Measurements from ENCODE around the gene BACH2. TPM values are rescaled to one million over a fixed set of nuclear protein-coding genes. Genes with fewer than 3 reads are reported as not detected.

The BACH2 gene
- total and polyA plus RNA-seq, 2 of the 4 experiments (the other 2 are of a cell fraction) = 1.3 to 1.4 TPM

- Histone ChIP-seq H3K79me1 (ENCODE audit: low read depth in 1 of 2, low read length in 2 of 2) (no peaks in the 10 kb centered on the region), H3K27ac (ENCODE audit: insufficient read depth, low read length) (no peak overlapping the region), H2BK20ac (ENCODE audit: low read depth, low read length) (no peak overlapping the region), H2AK9ac (replicated peaks; ENCODE audit: low read depth, low read length, poor library complexity) (no peak overlapping the region), H4K5ac (ENCODE audit: low read depth, low read length) (no peak overlapping the region), H3K23ac (ENCODE audit: low read depth, low read length) (no peak overlapping the region), H2AFZ (replicated peaks; ENCODE audit: low read length, poor library complexity) (no peak overlapping the region), H3K4me1 (ENCODE audit: control insufficient read depth, insufficient read depth, low read length) (peaks cover 4% of the 10 kb centered on the region), H3K9ac (ENCODE audit: low read depth, low read length) (no peak overlapping the region), H3K14ac (replicated peaks; ENCODE audit: low read depth, low read length) (no peak overlapping the region), H3K4ac (ENCODE audit: low read depth, low read length) (no peak overlapping the region), H3K4me2 (ENCODE audit: low read depth, low read length) (no peak overlapping the region), H2BK5ac (ENCODE audit: low read depth, low read length, poor library complexity, severe bottlenecking) (no peak overlapping the region), H3K4me3 (ENCODE audit: insufficient read depth, low read depth, low read length) (no peak overlapping the region), H4K91ac (ENCODE audit: insufficient read depth, low read depth, low read length) (no peak overlapping the region), H4K8ac (ENCODE audit: low read depth in 2 of 2, low read length in 2 of 2) (no peak overlapping the region), H4K20me1 (ENCODE audit: insufficient read depth, low read length) (no peaks in the 10 kb centered on the region), H2BK120ac (ENCODE audit: low read depth, low read length) (no peak overlapping the region), H3K36me3 (ENCODE audit: control insufficient read depth, insufficient read depth, low read length) (no peaks in the 10 kb centered on the region), H3K9me3 (ENCODE audit: control insufficient read depth, insufficient read depth, low read length) (no peaks in the 10 kb centered on the region), H3K9me1 (ENCODE audit: insufficient read depth, low read length) (no peaks in the 10 kb centered on the region; the same call in none of the 2 replicates), H3K56ac (ENCODE audit: extremely low read depth, insufficient read depth, low read length) (no peak overlapping the region), H2AK5ac (ENCODE audit: low read depth, low read length) (no peak overlapping the region), H3K27me3 (ENCODE audit: control insufficient read depth, insufficient read depth, low read length) (no peaks in the 10 kb centered on the region), H3K18ac (ENCODE audit: low read depth, low read length) (no peak overlapping the region), H2BK15ac (ENCODE audit: low read depth, low read length) (no peak overlapping the region)
- dilution Hi-C loops (cut with HindIII; ENCODE audit: low sequenced_read_pairs, unreplicated experiment) = no loop called here
- no TSS peak for BruUV-seq (replicated peaks)
- ChIA-PET POLR2A (ENCODE audit: unreplicated experiment) (no interaction called here), CTCF (no interaction called here)
- DNase-seq (no peak), ATAC-seq (ENCODE audit: low read depth) (no peak)
- 100% methylated on average over 1 of the region's 10 CpGs for WGBS, 2 experiments (ENCODE audit: extremely low coverage in 2 of 2, insufficient read length in 1 of 2)
- intact Hi-C loops (cut with micrococcal nuclease) = no loop called here
- in situ Hi-C loops (cut with MboI; ENCODE audit: low sequenced_read_pairs) = no loop called here
- TF ChIP-seq CEBPB (IDR thresholded peaks at IDR 0.05; ENCODE audit: low read depth, low read length) (no peak), RFX5 (IDR thresholded peaks at IDR 0.05; ENCODE audit: low read depth, low read length) (no peak), MAFK (IDR thresholded peaks at IDR 0.05; ENCODE audit: low read depth, low read length) (no peak), SMC3 (IDR thresholded peaks at IDR 0.05; ENCODE audit: low read depth, low read length) (no peak), ELK1 (IDR thresholded peaks at IDR 0.05; ENCODE audit: borderline replicate concordance, low read depth, low read length) (no peak), RCOR1 (IDR thresholded peaks at IDR 0.05; ENCODE audit: insufficient replicate concordance, low read length) (no peak), RAD21 (IDR thresholded peaks at IDR 0.05; ENCODE audit: low read length) (no peak), CHD1 (IDR thresholded peaks at IDR 0.05; ENCODE audit: low read depth, low read length) (no peak), FOS (IDR thresholded peaks at IDR 0.05; ENCODE audit: low read depth, low read length) (no peak), MXI1 (IDR thresholded peaks at IDR 0.05; ENCODE audit: borderline replicate concordance, low read depth, low read length) (no peak), USF2 (IDR thresholded peaks at IDR 0.05; ENCODE audit: low read depth, low read length) (no peak), NFE2L2 (IDR thresholded peaks at IDR 0.05; ENCODE audit: low read depth, low read length) (no peak), MAZ (IDR thresholded peaks at IDR 0.05; ENCODE audit: borderline replicate concordance, low read depth, low read length) (no peak), BHLHE40 (IDR thresholded peaks at IDR 0.05; ENCODE audit: low read depth, low read length) (no peak), CTCF (conservative IDR thresholded peaks at IDR 0.05; ENCODE audit: low read depth, low read length) (no peak), POLR2A (IDR thresholded peaks at IDR 0.05; ENCODE audit: low read depth, low read length) (no peak)
Measured at GRCh38 chr6:90028995-90029635, 267.5 kb downstream of the BACH2 start.
